Raji (cell line): ENCODE measurements around the gene PDGFRB.

Source experiments
- POLR2A ChIP-seq: IDR thresholded peaks from 2 replicates; pipeline ENCODE4 v1.6.1; 2011; ENCODE audit warnings: low read depth, low read length, control low read depth; ENCODE audit not compliant: insufficient read depth

The PDGFRB gene

GRCh38 chr5:150126199-150126920 is 29.3 kb downstream of the PDGFRB start:
- no peak for TF ChIP-seq POLR2A

GRCh38 chr5:150125334-150125733 is 30.3 kb downstream of the PDGFRB start:
- TF ChIP-seq POLR2A, result no peak

- no peak for TF ChIP-seq POLR2A
These were observed 31.0 kb downstream of the PDGFRB start for GRCh38 chr5:150124596-150124995.

GRCh38 chr5:150124111-150124557 is 31.5 kb downstream of the PDGFRB start:
- TF ChIP-seq POLR2A, result no peak

- no peak for TF ChIP-seq POLR2A
These were observed 32.1 kb downstream of the PDGFRB start for GRCh38 chr5:150123542-150123941.

- TF ChIP-seq POLR2A, result no peak
These were observed 32.8 kb downstream of the PDGFRB start for GRCh38 chr5:150122536-150123481.

GRCh38 chr5:150122158-150122510 is 33.5 kb downstream of the PDGFRB start:
- no peak for TF ChIP-seq POLR2A

- TF ChIP-seq POLR2A, result no peak
These were observed 34.0 kb downstream of the PDGFRB start for GRCh38 chr5:150121448-150122157.

- no peak for TF ChIP-seq POLR2A
These were observed 34.8 kb downstream of the PDGFRB start for GRCh38 chr5:150120617-150121447.

GRCh38 chr5:150120062-150120441 is 35.6 kb downstream of the PDGFRB start:
- TF ChIP-seq POLR2A, result no peak

GRCh38 chr5:150119421-150120061 is 36.1 kb downstream of the PDGFRB start:
- TF ChIP-seq POLR2A, result no peak

GRCh38 chr5:150118561-150119229 is 37.0 kb downstream of the PDGFRB start:
- no peak for TF ChIP-seq POLR2A

- TF ChIP-seq POLR2A, result no peak
These were observed 37.6 kb downstream of the PDGFRB start for GRCh38 chr5:150117945-150118560.

- TF ChIP-seq POLR2A, result no peak
These were observed 38.8 kb downstream of the PDGFRB start for GRCh38 chr5:150116667-150117400.
